Fibroblast of skin of right biceps (primary cell): Measurements from ENCODE around the gene TRAPPC6A.

ENCODE experiments used
- DNase-seq: peaks from one replicate; pipeline ENCODE4 v3.0.0-alpha.2; 2013

TRAPPC6A gene, protein sequence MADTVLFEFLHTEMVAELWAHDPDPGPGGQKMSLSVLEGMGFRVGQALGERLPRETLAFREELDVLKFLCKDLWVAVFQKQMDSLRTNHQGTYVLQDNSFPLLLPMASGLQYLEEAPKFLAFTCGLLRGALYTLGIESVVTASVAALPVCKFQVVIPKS

DNA sequence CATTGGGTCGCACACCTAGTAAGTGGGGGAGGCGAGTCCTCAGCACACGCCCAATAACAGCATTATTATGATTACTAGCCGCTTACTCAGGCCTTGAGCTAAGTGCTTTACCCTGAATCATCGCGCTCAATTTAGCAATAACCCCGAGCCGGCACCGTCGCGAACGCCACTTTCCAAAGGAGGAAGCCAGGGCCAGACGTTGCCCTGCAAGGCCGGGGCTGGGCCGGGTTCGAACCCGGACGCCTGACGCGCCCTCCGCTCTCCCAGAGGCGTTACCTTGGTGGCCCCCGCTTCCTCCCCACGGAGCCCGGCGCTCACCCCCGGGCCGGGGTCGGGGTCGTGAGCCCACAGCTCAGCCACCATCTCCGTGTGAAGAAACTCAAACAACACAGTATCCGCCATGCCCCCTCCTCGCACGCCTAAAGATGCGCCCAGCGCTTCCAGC, at the start of gene TRAPPC6A:
TRAPPC6A (minus strand) TSS at position 421 of the 445 bp plus-strand sequence; CDS start at position 402, 19 bp downstream.
- peak; percentile 63 for DNase-seq

DNA sequence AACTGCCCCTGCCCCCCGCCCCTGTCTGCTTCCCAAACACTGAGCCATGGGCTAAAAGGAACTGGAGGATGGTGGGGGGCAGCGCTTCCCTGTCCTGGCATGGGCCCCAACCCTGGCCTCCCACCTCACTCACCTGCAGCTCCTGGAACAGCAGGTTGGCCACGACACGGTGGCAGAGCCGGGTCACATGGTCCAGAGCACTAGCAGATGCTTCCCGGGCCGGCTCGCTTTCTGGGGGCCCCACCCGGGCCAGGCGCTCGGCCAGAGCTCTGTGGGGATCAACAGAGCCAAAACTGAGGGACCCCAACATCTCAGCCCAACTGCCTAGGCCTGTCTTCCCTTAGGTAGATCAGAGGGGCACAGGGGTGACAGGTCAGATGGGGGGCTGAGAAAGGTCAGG, 46.6 kb upstream of the TRAPPC6A start:
- no peak for DNase-seq

DNA sequence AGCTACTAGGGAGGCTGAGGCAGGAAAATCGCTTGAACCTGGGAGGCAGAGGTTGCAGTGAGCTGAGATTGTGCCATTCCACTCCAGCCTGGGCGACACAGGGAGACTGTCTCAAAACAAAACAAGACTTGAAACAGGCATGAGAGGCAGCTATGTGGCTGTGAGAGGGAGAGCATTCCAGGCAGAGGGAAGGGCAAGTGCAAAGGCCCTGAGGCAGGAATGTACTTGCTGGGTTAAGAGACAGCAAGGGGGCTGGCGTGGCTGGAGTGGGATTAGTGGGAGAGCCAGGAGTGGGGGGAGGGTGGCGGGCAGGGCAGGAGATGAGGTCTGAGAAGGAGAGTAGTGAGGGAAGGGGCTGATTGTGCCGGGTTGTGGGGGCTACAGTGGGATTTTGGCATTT, 45.8 kb upstream of the TRAPPC6A start:
- DNase-seq, result no peak

DNA sequence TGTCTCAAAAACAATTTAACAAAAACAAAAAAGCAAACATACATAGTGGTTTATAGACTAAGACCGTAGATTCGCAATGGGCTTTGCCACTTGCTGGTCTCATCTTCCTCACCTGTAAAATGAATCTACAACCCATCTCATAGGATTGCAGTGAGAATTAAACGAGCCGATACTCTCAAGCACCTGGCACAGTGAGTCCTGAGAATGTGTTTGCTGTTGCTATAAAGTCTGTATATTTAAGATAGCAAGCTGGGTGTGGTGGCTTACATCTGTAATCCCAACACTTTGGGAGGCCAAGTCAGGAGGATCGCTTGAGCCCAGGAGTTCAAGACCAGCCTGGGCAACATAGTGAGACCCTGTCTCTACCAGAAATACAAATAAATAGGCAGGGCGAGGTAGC, 44.7 kb upstream of the TRAPPC6A start:
- DNase-seq, result no peak

DNA sequence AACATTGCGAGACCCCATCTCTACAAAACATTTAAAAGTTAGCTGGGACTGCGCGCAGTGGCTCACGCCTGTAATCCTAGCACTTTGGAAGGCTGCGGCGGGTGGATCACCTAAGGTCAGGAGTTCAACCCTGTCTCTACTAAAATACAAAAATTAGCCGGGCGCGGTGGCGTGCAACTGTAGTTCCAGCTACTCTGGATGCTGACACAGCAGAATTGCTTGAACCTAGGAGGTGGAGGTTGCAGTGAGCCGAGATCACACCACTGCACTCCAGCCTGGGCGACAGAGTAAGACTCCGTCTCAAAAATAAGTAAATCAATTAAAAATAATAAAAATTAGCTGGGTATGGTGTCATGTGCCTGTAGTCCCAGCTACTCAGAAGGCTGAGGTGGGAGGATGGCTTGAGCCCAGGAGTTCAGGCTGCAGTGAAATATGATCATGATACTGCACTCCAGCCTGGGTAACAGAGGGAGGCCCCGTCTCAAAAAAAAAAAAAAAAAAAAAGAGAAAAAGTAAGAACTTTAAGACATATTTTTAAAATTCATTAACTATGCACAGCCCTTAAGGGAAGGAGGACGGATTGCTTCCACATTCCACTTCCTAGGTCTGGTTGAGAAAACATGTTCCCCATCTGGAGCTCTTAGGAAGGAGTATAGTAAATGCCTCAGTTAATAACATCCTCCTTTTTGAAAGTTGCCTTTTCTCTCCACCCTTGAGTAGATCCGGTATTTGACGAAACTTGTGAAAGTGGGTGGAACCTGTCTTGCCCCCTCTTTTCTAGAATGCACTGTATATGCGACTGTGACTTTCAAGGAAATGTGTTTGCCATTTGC, 41.1 kb upstream of the TRAPPC6A start:
- no peak for DNase-seq

DNA sequence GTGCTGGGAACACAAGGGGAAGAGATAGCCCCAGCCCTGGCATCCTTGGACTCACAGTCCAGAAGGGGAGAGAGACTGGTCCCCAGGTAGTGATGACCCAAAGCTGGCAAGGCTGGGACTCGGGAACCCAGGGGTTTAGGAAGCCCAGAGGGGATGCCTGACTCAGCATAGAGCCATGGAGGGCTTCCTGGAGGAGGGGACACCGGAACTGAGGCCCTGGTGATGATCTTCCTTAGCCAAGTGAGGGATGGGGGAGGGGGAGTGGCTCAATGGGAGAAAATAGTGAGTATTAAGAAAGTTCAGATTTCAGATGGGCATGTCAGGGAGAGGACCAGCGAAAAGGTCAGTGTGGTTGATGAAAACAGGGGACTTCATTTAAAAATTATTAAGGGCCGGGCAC, 40.4 kb upstream of the TRAPPC6A start:
- no peak for DNase-seq

DNA sequence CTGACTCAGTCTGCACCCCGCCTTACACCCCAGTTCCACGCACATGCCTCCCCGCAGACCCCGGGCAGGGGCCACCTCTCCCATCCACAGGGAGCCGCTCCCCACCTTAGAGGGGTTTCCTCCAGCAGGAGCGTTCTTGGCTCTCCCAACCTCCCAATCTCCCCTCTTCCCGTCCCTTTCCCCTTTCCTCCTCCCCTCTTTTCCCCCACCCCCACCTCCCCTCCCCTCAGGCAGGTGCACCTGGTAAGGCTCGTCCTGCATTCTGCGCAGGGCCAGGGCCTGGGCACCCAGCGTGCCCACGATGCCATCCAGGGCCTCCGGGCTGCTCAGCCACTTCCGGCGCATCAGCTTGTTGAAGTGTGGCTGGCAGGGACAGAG, 39.9 kb upstream of the TRAPPC6A start:
- DNase-seq, result no peak

DNA sequence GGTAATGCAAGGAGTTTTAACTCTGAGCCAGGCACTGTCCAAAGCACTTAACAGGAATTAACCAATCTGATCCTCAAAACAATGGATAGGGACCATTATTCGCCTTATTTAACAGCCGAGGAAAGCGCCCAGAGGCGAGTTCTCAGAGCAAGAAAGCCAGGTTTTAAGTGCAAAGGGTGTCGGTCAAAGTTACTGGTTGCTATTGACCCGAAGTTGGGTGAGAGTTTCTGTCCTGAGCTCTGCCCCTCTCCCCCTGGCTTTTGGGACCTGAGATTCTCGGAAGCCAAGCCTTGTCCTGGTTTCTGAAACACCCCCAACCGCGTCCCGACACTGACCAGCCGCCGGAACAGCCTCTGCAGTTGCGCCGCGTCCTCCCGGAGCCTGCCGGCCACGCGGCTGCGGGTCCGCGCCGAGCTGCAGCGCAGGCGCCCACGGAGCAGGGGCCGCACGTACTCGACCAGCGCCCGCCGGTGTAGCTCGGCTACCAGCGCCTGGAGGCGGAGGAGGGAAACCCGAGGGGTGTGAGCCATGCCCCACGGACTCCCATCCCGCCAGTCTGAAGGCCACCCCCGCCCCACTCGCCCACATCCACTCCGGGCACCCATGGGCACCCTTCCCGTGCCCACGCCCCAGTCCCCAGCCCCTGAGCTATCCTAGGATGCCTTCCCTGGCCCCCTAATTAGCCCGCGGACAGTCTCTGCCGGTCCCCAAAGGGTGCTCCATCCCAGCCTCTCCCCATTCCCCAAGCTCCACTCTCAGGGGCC, 39.3 kb upstream of the TRAPPC6A start:
- no peak for DNase-seq

DNA sequence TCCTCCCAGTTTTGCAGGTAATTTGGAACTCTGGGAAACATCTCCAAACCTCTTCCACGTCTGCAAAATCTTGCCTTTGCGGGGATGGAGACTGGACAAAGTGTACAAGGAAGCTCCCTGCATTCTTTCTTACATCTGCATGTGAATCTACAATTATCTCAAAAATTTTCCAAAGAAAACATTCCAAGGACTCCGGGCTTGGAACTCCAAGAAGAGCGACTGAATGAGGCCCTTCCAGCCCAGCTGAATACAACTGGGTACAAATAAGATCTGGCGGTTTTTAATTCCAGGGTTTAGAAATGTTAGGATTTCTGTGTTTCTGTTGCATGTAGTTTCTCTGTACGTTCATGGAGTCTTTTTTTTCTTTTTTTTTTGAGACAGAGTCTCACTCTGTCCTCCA, 38.6 kb upstream of the TRAPPC6A start:
- peak; percentile 24 for DNase-seq

DNA sequence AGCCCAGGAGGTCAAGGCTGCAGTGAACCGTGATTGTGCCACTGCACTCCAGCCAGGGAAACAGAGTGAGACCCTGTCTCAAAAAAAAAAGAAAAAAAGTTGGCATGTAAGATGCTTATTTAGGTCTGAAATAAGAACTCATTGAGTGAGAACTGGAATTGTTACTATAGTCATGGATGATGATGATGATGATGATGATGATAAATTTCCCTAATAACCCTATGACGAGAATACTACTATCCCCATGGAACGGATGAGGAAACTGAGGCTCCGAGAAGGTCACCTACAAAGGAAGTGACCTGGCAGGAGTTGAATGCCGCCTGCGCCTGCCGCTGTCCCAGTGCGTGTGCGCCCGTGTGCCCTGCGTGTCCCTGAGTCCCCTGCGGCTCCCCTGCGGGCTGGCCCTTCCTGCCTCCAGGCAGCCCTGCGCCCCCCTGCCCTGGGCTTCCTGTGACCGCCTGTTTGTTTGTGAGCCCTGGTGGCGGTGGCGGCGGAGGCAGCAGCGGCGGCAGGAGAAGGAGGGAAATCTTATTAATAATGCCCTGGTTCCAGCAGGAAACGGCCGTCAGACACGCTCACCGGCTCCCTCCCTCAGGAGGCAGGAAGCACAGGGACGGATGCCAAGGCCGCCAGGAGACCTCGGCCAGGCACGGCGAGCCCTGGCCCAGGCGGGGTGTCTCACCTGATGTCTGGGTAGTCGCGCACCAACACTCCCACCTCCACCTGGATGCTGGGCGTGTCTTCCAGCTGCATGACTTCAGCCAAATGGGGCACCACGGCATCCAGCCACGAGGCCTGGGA, 37.6 kb upstream of the TRAPPC6A start:
- peak; percentile 12 for DNase-seq

DNA sequence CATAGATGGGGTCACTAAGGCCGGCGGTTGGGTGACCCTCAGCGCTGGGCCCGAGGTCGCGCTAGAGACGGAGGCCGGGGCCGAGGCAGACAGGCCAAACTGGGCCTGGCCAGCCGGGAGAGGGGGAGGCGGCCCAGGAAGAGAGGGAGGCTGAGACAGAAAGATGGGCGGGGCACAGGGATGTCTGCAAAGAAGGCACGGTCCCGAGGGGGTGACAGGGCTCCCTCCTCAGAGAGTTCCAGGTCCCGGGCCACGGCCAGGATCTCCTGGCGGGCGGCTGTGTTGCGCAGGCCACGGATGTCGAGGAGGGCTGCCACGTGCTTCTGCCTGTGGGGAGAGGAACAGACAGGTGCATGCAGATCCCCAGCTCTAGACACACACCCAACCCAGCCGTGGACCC, 35.0 kb upstream of the TRAPPC6A start:
- no peak for DNase-seq

DNA sequence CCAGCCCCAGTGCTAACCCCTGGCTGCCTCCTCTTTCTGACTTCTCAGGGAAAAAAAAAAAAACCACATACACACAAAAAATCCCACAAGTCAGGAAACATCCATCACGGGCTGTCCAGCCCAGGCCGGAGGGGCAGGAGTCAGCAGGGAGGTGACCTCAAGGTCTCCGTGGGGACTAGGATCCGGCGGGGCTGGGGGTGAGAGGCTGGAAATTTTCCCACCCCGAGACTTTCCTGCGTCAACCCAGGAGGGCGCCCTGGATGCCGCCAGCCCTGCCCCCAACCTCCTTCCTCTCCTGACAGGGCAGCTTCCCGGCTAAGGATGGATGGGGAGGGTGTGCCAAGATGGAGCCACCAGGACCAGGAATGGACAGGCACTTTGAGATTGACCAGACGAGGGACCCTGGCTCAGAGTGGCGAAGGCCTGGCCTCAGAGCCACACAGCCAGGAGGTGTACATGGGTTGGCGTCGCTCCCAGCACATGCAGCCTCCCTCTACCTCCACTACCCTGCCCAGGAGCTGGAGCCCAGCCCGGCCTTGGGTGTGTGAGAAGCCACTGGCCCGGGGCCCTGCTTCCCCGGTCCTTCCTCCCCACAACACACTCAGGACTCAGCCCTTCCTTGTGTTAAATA, 33.8 kb upstream of the TRAPPC6A start:
- no peak for DNase-seq

DNA sequence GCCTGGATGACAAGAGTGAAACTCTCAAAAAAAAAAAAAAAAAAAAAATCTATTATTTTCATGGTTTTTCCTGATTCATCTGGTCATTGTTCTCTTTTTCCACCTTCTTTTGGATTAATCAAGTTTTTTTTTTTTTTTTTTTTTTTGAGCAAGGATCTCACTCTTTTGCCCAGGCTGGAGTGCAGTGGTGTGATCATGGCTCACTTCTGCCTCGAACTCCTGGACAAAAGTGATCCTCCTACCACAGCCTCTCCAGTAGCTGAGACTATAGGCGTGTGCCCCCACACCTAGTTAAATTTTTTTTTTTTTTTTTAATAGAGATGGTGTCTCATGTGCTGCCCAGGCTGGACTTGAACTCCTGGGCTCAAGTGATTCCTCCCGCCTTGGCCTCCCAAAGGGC, 28.3 kb upstream of the TRAPPC6A start:
- no peak for DNase-seq

DNA sequence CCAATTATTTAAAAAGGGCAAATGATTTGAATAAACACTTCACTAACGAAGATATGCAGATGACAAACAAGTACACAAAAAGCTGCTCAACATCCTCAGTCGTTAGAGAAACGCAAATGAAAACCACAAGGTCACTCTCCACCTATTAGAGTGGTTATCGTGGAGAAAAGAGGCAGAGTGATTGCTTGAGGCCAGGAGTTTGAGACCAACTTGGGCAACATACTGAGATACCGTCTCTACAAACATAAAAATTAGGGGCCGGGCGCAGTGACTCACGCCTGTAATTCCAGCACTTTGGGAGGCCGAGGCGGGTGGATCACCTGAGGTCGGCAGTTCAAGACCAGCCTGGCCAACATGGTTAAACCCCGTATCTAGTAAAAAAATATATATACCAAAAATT, 27.8 kb upstream of the TRAPPC6A start:
- DNase-seq, result no peak

DNA sequence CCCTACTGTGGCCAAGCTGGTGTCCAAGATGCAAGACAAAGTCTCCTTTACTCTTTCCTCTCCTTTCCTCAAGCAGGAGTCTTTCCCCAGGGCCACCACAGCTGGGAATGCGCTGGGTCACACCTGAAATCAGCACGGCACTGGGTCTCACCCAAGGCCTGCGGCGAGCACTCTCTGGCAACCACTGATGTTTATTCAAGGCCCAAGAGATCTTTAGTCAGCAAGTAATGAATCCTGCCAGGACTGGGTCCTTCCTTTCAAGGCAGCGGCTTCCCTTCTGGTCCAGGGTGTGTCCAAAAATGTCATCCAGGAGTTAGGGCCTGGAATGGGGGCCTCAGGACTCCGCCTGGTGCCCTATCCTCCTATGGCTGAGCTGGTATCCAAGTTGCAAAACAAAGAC, 24.6 kb upstream of the TRAPPC6A start:
- no peak for DNase-seq

DNA sequence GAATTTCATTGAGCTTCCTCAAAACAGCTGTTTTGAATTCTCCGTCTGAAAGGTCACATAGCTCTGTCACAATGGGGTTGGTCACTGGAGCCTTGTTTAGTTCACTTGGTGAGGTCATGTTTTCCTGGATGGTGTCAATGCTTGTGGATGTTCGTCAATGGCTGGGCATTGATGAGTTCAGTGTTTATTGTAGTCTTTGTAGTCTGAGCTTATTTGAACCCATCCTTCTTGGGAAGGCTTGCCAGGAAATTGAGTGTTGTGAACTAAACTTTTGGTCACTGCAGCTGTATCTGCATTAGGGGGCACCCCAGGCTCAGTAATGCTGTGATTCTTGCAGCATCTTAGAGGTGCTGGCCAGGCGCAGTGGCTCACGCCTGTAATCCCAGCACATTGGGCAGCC, 22.5 kb upstream of the TRAPPC6A start:
- DNase-seq, result peak; percentile 33

DNA sequence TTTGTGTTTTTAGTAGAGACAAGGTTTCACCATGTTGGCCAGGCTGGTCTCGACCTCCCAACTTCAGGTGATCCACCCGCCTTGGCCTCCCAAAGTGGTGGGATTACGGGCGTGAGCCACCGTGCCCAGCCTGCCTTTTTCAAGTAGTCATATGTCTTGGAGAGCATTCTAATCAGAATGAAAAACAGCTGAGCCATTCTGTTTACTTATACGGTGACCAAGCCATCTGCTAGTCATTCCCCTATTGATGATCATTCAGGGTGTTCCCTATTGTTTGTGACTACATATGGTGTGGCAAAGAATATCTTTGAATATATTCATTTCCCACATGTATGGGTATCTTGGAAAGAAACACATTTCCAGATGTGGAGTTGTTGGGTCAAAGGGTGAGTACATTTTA, 17.7 kb upstream of the TRAPPC6A start:
- DNase-seq, result no peak

DNA sequence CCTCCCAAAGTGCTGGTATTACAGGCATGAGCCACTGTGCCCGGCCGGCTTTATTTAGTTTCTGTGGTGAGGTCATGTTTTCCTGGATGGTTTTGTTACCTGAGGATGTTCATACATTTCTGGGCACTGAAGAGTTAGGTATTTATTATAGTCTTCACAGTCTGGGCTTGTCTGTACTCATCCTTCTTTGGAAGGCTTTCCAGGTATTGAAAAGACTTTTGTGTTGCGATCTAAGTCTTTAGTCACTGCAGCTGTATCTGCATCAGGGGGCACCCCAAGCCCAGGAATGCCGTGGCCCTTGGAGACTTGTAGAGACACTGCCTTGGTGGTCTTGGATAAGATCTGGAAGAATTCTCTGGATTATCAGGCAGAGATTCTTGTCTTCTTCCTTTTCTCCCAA, 13.3 kb upstream of the TRAPPC6A start:
- no peak for DNase-seq

DNA sequence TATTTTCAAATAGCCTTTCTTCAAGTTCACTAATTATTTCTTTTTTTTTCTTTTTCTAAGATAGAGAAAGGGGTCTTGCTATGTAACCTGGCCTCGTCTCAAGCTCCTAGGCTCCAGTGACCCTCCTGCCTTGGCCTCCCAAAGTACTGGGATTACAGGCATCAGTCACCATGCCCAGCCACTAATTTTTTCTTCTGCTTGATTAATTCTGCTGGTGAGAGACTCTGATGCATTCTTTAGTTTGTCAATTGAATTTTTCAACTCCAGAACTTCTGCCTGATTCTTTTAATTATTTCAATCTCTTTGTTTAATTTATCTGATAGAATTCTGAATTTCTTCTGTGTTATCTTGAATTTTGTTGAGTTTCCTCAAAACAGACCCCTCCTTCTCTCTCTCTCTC, 11.9 kb upstream of the TRAPPC6A start:
- no peak for DNase-seq

DNA sequence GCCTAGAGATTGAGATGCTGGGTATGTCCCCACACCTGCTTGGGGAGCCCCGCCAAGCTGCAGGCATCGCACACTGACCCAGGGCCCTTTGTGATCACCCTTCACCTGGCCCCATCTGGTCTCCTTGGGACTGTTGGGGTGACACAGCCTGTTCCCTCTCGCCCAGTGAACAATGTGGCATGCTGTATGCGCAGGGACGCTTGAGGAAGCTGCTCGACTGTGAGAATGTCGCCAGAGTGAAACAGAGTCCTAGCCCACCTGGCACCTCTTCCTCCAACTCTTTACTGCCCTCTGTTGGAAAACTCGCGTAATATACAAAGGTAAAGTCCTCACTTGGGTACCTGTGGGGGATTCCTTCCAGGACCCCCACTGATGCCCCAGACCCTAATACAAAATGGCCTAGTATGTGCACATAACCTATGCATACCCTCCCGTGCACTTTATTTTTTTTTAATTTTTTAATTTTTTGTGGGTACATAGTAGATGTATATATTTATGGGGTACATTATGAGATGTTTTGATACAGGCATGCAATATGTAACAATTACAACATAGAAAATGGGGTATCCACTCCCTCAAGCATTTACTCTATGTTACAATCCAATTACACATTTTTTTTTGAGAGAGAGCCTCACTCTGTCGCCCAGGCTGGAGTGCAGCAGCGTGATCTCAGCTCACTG, 9.5 kb upstream of the TRAPPC6A start:
- DNase-seq, result no peak

DNA sequence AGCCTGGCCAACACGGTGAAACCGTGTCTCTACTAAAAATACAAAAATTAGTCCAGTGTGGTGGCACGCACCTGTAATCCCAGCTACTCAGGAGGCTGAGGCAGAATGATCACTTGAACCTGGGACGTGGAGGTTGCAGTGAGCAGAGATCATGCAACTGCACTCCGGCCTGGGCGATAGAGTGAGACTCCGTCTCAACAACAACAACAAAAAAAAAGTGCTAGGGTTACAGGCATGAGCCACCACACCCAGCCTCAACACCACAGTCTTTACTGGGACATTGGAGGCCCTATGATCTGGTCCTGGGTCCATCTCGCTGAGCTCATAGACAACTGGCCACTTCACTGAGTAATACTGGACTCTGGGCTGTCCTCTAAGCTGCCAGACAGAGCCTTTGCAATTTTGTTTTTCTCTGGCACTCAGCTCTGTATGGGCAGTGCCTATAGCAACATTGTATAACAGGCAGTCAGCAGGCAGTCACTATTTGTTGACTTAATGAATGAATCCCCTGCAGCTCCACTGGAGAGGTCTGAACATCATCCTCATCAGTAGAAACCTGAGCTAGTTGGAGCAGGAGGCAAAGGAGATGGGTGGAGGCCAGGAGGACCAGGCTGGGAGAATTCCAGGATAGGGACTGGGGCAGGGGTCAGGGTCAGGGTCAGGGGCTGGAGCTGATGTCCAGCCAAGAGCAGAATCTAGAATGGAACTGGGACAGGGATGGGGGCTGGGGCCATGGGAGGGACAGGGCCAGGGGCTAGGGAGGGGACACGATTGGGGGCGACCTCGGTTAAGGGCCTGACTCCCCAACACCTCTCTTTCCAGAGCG, 8.7 kb upstream of the TRAPPC6A start:
- DNase-seq, result no peak
